Effector memory CD8-positive, alpha-beta T cell (primary cell): Measurements from ENCODE around the gene ASPN.
"Not testable (repeated sequence)": the region's sequence is repeated elsewhere in the genome, so short reads cannot be mapped to it uniquely, and the experiment has no call there.

Source experiments
- ATAC-seq: fragments of 150-1000 bp; cut with Tn5 transposase; replicated peaks from 2 replicates; pipeline ENCODE4 v1.10.0; 2021; ENCODE audit warnings: mild to moderate bottlenecking, moderate library complexity
- DNase-seq, 3 experiments: peaks; one replicate each; pipeline ENCODE4 v3.0.0; 2021
- H3K27ac Mint-ChIP-seq, 2 donors: one replicate each; pipeline ENCODE4 v1.8.0; 2022; ENCODE audit warnings: mild to moderate bottlenecking in 2 of 2, mixed read lengths in 2 of 2, moderate library complexity in 2 of 2
- H3K27me3 Mint-ChIP-seq, 2 donors: one replicate each; pipeline ENCODE4 v1.8.0; 2022; ENCODE audit warnings: mixed read lengths in 2 of 2
- H3K36me3 Mint-ChIP-seq: one replicate; pipeline ENCODE4 v1.8.0; 2022; ENCODE audit warnings: mild to moderate bottlenecking, moderate library complexity, mixed read lengths; ENCODE audit not compliant: insufficient read depth
- H3K4me1 Mint-ChIP-seq, 2 donors: one replicate each; pipeline ENCODE4 v1.8.0; 2022; ENCODE audit warnings: low read depth in 2 of 2, mixed read lengths in 2 of 2
- H3K4me3 Mint-ChIP-seq, 2 donors: one replicate each; pipeline ENCODE4 v1.8.0; 2022; ENCODE audit warnings: mild to moderate bottlenecking in 2 of 2, mixed read lengths in 2 of 2, moderate library complexity in 2 of 2
- H3K9me3 Mint-ChIP-seq, 2 donors: one replicate each; pipeline ENCODE4 v1.8.0; 2022; ENCODE audit warnings: mixed read lengths in 2 of 2

Gene ASPN

DNA sequence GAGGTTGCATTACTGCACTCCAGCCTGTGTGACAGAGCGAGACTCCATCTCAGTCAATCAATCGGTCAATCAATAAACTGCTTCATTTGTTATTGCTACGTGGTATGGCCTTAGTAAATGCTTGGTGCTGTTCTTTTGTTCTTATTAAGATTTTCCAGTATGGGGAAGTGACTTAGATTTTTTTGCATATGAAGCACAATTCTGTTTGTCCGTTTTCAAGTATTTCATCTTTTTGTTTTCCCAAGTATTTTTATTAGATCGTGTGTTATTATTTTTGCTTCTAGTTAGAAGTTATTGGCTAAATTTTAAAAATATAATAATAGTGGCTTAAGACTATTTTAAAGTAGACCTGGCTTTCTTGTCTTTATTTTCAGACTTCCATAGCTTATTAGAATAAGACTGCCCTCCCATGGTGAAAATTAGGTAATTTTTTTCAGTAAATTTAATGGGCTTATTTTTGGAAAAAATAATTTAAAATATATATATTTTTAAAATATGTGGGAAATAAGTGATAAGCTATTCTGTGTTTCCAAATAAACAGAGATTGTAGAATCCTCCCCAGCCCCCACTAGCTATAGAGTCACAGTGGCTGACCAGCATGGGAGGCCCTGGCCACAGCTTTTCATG, 43.3 kb downstream of the ASPN start:
- no peak for DNase-seq

GRCh38 chr9:92435263-92435662, 47.0 kb downstream of the ASPN start:
- DNase-seq (no peak), ATAC-seq (no peak)
- H3K4me3 Mint-ChIP-seq = no peak overlapping the region
- H3K27me3 Mint-ChIP-seq = no peaks in the 10 kb centered on the region
- no peaks in the 10 kb centered on the region for H3K9me3 Mint-ChIP-seq
- no peaks in the 10 kb centered on the region for H3K36me3 Mint-ChIP-seq
- no peak overlapping the region for H3K27ac Mint-ChIP-seq
- peaks cover under 1% of the 10 kb centered on the region in 2 donors for H3K4me1 Mint-ChIP-seq

More for the DNA sequence above, 43.3 kb downstream of the ASPN start:
- no peaks in the 10 kb centered on the region for H3K36me3 Mint-ChIP-seq
- H3K9me3 Mint-ChIP-seq = no peaks in the 10 kb centered on the region
- no peak for ATAC-seq
- no peaks in the 10 kb centered on the region for H3K27me3 Mint-ChIP-seq
- H3K4me3 Mint-ChIP-seq = no peak overlapping the region
- H3K4me1 Mint-ChIP-seq = peaks cover 4 to 12% of the 10 kb centered on the region in 2 donors
- peak overlapping the region in 1 of 2 donors; percentile 97 for H3K27ac Mint-ChIP-seq

DNA sequence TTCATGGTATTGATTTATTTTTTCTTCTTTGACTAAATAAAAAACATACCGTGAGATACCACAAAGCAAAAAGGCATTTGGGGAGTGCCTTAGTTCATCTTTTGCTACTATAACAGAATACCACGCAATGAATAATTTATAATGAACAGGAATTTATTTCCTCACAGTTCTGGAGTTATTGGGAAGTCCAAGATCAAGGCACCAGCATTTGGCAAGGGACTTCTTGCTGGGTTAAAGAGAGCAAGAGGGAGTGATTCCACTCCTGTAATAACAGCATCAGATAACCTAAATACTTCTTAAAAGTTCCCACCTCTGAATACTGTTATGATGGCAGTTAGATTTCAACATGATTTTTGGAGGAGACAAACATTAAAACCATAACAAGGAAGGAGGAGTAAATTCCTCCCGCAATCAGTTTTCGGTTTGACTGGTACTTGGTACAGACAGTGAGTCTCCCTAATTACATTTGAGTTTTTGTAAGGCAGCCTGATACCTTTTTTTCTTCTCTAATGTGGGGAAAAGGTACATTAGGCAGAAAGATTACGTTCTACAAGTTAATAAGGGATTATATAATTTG, 49.2 kb downstream of the ASPN start:
- H3K9me3 Mint-ChIP-seq = no peaks in the 10 kb centered on the region
- H3K4me3 Mint-ChIP-seq = no peak overlapping the region
- H3K4me1 Mint-ChIP-seq = no peaks in the 10 kb centered on the region
- H3K27me3 Mint-ChIP-seq = no peaks in the 10 kb centered on the region
- no peak overlapping the region for H3K27ac Mint-ChIP-seq
- ATAC-seq (no peak), DNase-seq (no peak)
- no peaks in the 10 kb centered on the region for H3K36me3 Mint-ChIP-seq

GRCh38 chr9:92432350-92432749, 50.0 kb downstream of the ASPN start:
- H3K4me3 Mint-ChIP-seq = no peak overlapping the region
- no peaks in the 10 kb centered on the region for H3K4me1 Mint-ChIP-seq
- DNase-seq (no peak), ATAC-seq (no peak)
- no peak overlapping the region for H3K27ac Mint-ChIP-seq
- H3K9me3 Mint-ChIP-seq = no peaks in the 10 kb centered on the region
- H3K27me3 Mint-ChIP-seq = no peaks in the 10 kb centered on the region
- H3K36me3 Mint-ChIP-seq = no peaks in the 10 kb centered on the region

DNA sequence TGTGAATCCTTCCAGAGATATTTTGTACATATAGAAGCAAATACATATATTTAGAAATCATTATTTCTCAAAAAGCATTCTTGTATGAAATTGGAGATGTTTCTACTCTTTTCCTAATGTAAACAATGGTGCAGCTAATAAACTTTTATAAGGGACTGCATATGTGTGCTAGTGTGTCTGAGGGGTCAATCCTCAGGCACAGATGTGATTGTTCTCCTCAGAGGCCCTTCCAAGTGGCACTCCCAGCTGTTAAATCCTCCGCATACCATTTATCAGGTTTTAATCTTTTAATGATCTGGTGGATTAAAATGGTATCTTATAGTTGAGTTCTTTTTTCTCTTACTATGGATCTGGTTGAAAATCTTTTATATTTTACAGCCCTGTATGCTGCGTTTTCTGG, 52.5 kb downstream of the ASPN start:
- no peaks in the 10 kb centered on the region for H3K27me3 Mint-ChIP-seq
- H3K9me3 Mint-ChIP-seq = no peaks in the 10 kb centered on the region
- no peak overlapping the region for H3K27ac Mint-ChIP-seq
- no peak overlapping the region for H3K4me3 Mint-ChIP-seq
- DNase-seq (no peak), ATAC-seq (no peak)
- H3K4me1 Mint-ChIP-seq = no peaks in the 10 kb centered on the region
- H3K36me3 Mint-ChIP-seq = no peaks in the 10 kb centered on the region

DNA sequence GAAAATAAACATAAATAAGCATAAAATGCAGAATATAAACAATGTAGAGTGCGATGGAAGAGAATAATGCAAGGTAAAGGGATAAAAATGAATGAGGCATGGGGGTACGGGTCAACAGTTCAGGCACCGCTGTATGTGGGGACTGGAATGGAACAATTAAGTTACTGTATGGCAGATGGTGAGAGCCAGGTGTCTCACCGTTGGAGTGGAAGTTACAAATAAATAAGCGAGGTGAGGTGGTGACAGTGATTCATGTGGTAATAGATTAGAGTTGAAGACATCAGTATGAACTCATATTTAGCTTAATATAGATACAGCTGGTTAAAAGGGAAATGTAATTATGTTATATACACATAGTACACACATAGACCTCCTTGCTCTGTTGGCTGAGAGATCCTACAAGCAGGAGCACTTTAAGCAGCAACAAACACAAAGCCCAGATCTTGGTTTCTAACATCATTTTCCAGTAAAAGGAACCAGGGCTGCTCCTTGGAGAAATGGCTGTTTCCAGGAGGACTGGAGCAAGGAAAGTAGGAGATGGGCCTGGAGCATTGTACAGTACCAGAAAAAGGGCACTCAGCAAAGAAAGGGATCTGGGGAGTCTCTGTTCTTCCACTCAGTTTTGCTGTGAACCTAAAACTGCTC, 55.7 kb downstream of the ASPN start:
- H3K4me1 Mint-ChIP-seq = no peaks in the 10 kb centered on the region
- DNase-seq (no peak), ATAC-seq (no peak)
- no peak overlapping the region for H3K27ac Mint-ChIP-seq
- H3K4me3 Mint-ChIP-seq = no peak overlapping the region
- H3K9me3 Mint-ChIP-seq = no peaks in the 10 kb centered on the region
- no peaks in the 10 kb centered on the region for H3K36me3 Mint-ChIP-seq
- H3K27me3 Mint-ChIP-seq = no peaks in the 10 kb centered on the region

- no peak overlapping the region for H3K27ac Mint-ChIP-seq
- DNase-seq (no peak), ATAC-seq (no peak)
- peaks cover 0 to 2% of the 10 kb centered on the region in 2 donors for H3K27me3 Mint-ChIP-seq
- no peaks in the 10 kb centered on the region for H3K36me3 Mint-ChIP-seq
- no peak overlapping the region for H3K4me3 Mint-ChIP-seq
- H3K4me1 Mint-ChIP-seq = no peaks in the 10 kb centered on the region
- H3K9me3 Mint-ChIP-seq = no peaks in the 10 kb centered on the region
Measured at GRCh38 chr9:92425474-92425873, 56.8 kb downstream of the ASPN start.

GRCh38 chr9:92424340-92424739, 58.0 kb downstream of the ASPN start, which contains the start of gene OMD:
OMD (minus strand) TSS chr9:92424471; CDS start chr9:92417558, 6,913 bp downstream.
- Mint-ChIP-seq H3K27ac (no peak within 1 kb of the TSS), H3K9me3 (no peaks in the 10 kb centered on the region), H3K4me3 (no peak within 1 kb of the TSS), H3K4me1 (no peaks in the 10 kb centered on the region), H3K27me3 (peaks cover 0 to 10% of the 10 kb centered on the region in 2 donors), H3K36me3 (no peaks in the 10 kb centered on the region)
- no peak for ATAC-seq
- no peak for DNase-seq

DNA sequence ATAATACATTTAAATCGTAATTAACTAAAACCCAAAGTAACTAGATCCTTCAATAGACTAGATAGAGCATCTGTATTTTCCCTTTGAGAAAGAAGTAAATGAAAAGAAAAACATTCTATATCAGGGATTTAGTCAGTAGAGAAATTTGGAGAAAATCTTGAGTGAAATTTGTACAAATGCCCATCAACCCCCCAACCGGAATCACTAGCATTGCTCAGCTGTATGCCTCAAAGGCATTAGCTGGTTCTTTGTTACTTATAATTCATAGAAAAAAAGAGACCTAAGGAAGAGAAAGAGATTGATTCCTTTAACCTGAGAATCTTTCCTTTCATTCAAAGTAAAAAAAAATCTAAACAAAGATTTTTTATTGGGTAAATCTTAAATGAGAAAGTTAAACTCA, 58.7 kb downstream of the ASPN start:
- Mint-ChIP-seq H3K9me3 (no peaks in the 10 kb centered on the region), H3K27ac (no peak overlapping the region), H3K36me3 (no peaks in the 10 kb centered on the region), H3K4me3 (no peak overlapping the region), H3K27me3 (peaks cover 0 to 10% of the 10 kb centered on the region in 2 donors), H3K4me1 (no peaks in the 10 kb centered on the region)
- ATAC-seq (no peak), DNase-seq (no peak)

- H3K27me3 Mint-ChIP-seq = peaks cover 0 to 10% of the 10 kb centered on the region in 2 donors
- no peak overlapping the region for H3K27ac Mint-ChIP-seq
- DNase-seq (no peak), ATAC-seq (no peak)
- H3K36me3 Mint-ChIP-seq = no peaks in the 10 kb centered on the region
- H3K9me3 Mint-ChIP-seq = no peaks in the 10 kb centered on the region
- no peak overlapping the region for H3K4me3 Mint-ChIP-seq
- no peaks in the 10 kb centered on the region for H3K4me1 Mint-ChIP-seq
Measured at GRCh38 chr9:92422611-92423338, 59.5 kb downstream of the ASPN start.

DNA sequence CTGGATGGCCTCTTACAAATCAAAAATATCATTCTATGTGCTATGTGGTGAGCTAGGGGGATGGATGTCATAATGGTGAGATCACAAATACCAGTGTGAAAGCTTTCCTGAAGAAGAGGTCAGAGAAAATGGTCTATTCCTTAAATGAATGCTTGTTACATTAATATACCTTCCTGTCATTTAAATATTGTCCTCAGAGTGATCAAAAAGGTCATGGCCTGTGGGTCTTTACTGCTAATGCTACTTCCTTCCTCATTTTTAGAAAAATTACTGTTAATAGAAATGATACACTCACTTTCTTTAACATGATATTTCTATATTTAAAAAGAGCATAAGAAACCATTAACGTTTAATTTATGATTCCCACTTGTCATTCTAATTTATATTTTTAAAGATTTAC, 67.7 kb downstream of the ASPN start:
- no peak for DNase-seq
- no peaks in the 10 kb centered on the region for H3K27me3 Mint-ChIP-seq
- no peak for ATAC-seq
- no peaks in the 10 kb centered on the region for H3K4me1 Mint-ChIP-seq
- no peaks in the 10 kb centered on the region for H3K9me3 Mint-ChIP-seq
- H3K27ac Mint-ChIP-seq = no peak overlapping the region
- no peaks in the 10 kb centered on the region for H3K36me3 Mint-ChIP-seq
- H3K4me3 Mint-ChIP-seq = no peak overlapping the region

- H3K4me1 Mint-ChIP-seq, H3K9me3 Mint-ChIP-seq, H3K4me3 Mint-ChIP-seq, H3K27me3 Mint-ChIP-seq, H3K36me3 Mint-ChIP-seq, ATAC-seq, DNase-seq: not testable (repeated sequence)
- H3K27ac Mint-ChIP-seq = peak overlapping the region in 1 of 2 donors; percentile 54
Measured at GRCh38 chr9:92411157-92411556, 71.1 kb downstream of the ASPN start.

DNA sequence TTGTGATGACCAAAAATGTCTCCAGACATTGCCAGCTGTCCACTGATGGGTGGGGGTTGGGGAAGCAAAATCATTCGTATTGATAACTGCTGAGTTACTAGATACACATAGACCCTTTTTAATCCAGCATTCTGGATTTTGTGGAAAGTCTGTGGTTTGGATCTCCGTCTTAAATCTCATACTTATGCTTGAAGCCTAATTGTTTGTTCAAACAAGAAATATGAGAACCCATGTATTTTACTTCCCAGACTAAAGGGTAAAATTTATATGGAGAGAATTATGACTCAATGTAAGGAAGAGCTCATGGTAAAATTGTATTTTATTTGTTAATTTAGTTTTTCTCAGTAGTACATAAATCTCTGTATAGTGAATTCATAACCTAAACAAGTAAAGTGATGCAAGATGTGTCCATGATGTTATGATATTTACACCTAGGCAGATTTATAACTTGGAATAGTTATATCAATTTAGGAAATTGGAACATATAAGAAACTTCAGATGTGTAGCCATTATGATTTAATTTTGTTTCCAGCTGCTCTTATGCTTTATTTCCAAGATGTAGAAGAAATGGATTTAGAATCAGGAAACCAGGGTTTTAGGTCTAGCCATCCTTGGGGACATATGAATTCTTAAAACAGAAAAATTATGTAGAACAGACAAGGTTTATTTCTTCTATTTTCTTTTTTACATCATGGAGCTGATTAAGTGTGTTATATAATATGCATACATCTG, 73.4 kb downstream of the ASPN start:
- ATAC-seq (no peak), DNase-seq (no peak)
- H3K27ac Mint-ChIP-seq = peak overlapping the region in 1 of 2 donors; percentile 31

More for the DNA sequence above, 73.4 kb downstream of the ASPN start:
- Mint-ChIP-seq H3K4me1 (peaks cover 11 to 15% of the 10 kb centered on the region in 2 donors), H3K9me3 (no peaks in the 10 kb centered on the region), H3K4me3 (no peak overlapping the region), H3K27me3 (no peaks in the 10 kb centered on the region), H3K36me3 (no peaks in the 10 kb centered on the region)
